Parathyroid adenoma (tissue), 2 donors: ENCODE measurements around the gene KCNAB3.

Experiments used
- H2AFZ ChIP-seq: fragments of 300-600 bp; sonication (generic); one replicate; pipeline ENCODE4 v1.7.0; 2017; ENCODE audit warnings: antibody characterized with exemption, mild to moderate bottlenecking
- H3K27ac ChIP-seq: fragments of 300-600 bp; sonication (generic); one replicate; pipeline ENCODE4 v1.7.0; 2017
- H3K27me3 ChIP-seq: fragments of 300-600 bp; sonication (generic); one replicate; pipeline ENCODE4 v1.7.0; 2017; ENCODE audit warnings: low read length; ENCODE audit not compliant: control insufficient read depth, insufficient read depth
- H3K36me3 ChIP-seq: fragments of 300-600 bp; sonication (generic); one replicate; pipeline ENCODE4 v1.7.0; 2017; ENCODE audit warnings: low read length; ENCODE audit not compliant: control insufficient read depth, insufficient read depth
- H3K4me1 ChIP-seq: fragments of 300-600 bp; sonication (generic); one replicate; pipeline ENCODE4 v1.7.0; 2017; ENCODE audit warnings: control low read depth
- H3K4me2 ChIP-seq: fragments of 300-600 bp; sonication (generic); one replicate; pipeline ENCODE4 v1.7.0; 2017; ENCODE audit warnings: low read length
- H3K4me3 ChIP-seq: fragments of 300-600 bp; sonication (generic); one replicate; pipeline ENCODE4 v1.7.0; 2017; ENCODE audit warnings: low read depth, low read length
- H3K79me2 ChIP-seq: fragments of 300-600 bp; sonication (generic); one replicate; pipeline ENCODE4 v1.7.0; 2017; ENCODE audit warnings: control low read depth
- H3K9ac ChIP-seq: fragments of 300-600 bp; sonication (generic); one replicate; pipeline ENCODE4 v1.7.0; 2017; ENCODE audit warnings: mild to moderate bottlenecking
- H3K9me3 ChIP-seq: fragments of 300-600 bp; sonication (generic); one replicate; pipeline ENCODE4 v1.7.0; 2017; ENCODE audit warnings: low read length; ENCODE audit not compliant: control insufficient read depth
- TF ChIP-seq, protein P1 (sequence below): fragments of 300-600 bp; sonication (generic); IDR thresholded peaks from one replicate; pipeline ENCODE4 v1.7.0; 2017; ENCODE audit warnings: antibody characterized with exemption, mild to moderate bottlenecking
- donor health status: primary hyperparathyroidism.

The KCNAB3 gene

DNA sequence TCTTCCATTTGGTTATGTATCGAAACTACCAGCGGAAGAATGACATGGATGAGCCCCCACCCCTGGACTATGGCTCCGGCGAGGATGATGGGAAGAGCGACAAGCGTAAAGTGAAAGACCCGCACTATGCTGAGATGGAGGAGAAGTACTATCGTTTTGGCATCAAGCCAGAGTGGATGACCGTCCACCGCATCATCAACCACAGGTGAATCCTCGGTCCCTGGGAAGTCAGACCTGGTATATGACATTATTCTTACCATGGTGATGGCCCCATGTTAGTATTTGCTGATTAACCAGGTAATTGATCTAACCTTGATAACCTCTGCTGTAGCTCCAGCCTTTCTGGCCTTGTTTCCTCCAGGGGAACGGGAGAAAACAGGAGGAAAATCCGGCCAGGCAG, 32.6 kb downstream of the KCNAB3 start:
- TF ChIP-seq, protein P1, sequence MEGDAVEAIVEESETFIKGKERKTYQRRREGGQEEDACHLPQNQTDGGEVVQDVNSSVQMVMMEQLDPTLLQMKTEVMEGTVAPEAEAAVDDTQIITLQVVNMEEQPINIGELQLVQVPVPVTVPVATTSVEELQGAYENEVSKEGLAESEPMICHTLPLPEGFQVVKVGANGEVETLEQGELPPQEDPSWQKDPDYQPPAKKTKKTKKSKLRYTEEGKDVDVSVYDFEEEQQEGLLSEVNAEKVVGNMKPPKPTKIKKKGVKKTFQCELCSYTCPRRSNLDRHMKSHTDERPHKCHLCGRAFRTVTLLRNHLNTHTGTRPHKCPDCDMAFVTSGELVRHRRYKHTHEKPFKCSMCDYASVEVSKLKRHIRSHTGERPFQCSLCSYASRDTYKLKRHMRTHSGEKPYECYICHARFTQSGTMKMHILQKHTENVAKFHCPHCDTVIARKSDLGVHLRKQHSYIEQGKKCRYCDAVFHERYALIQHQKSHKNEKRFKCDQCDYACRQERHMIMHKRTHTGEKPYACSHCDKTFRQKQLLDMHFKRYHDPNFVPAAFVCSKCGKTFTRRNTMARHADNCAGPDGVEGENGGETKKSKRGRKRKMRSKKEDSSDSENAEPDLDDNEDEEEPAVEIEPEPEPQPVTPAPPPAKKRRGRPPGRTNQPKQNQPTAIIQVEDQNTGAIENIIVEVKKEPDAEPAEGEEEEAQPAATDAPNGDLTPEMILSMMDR, result no peak
- Histone ChIP-seq H3K27ac (peak overlapping the region; percentile 37), H3K27me3 (no peaks in the 10 kb centered on the region), H3K79me2 (peaks cover 10% of the 10 kb centered on the region), H3K4me1 (peaks cover 13% of the 10 kb centered on the region), H2AFZ (no peak overlapping the region), H3K9ac (no peak overlapping the region), H3K4me2 (no peak overlapping the region), H3K4me3 (no peak overlapping the region), H3K36me3 (no peaks in the 10 kb centered on the region), H3K9me3 (no peaks in the 10 kb centered on the region)

DNA sequence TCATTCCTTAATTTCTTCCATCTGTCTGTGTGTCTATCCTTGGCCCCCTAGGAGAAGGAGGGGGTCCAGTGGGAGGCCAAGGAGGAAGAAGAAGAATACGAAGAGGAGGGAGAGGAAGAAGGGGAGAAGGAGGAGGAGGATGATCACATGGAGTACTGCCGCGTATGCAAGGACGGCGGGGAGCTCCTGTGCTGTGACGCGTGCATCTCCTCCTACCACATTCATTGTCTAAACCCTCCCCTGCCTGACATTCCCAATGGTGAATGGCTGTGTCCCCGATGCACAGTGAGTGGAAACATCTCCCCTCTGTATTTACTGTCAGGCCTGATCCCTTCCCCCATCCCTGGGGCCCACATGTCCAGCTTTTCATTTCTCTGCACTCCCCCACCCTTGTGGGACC, 34.8 kb downstream of the KCNAB3 start:
- Histone ChIP-seq H2AFZ (no peak overlapping the region), H3K36me3 (no peaks in the 10 kb centered on the region), H3K79me2 (peaks cover 15% of the 10 kb centered on the region), H3K9ac (no peak overlapping the region), H3K27me3 (no peaks in the 10 kb centered on the region), H3K4me1 (peaks cover 15% of the 10 kb centered on the region), H3K27ac (no peak overlapping the region), H3K9me3 (no peaks in the 10 kb centered on the region), H3K4me3 (no peak overlapping the region), H3K4me2 (no peak overlapping the region)
- TF ChIP-seq, protein P1, result no peak

DNA sequence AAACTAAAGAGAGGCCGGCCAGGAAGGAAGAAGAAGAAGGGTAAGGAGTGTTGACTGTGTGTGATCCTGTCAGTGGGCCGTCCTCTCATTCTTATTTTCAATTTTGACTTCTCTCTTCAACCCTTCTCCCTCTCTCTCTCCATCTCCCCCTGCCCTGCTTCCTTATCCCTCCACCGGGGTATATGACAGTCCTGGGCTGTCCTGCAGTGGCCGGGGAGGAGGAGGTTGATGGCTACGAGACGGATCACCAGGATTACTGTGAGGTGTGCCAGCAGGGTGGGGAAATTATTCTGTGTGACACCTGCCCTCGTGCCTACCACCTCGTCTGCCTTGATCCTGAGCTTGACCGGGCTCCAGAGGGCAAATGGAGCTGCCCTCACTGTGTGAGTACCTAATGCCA, 35.4 kb downstream of the KCNAB3 start:
- Histone ChIP-seq H3K36me3 (no peaks in the 10 kb centered on the region), H3K9ac (no peak overlapping the region)
- TF ChIP-seq, protein P1, result no peak

DNA sequence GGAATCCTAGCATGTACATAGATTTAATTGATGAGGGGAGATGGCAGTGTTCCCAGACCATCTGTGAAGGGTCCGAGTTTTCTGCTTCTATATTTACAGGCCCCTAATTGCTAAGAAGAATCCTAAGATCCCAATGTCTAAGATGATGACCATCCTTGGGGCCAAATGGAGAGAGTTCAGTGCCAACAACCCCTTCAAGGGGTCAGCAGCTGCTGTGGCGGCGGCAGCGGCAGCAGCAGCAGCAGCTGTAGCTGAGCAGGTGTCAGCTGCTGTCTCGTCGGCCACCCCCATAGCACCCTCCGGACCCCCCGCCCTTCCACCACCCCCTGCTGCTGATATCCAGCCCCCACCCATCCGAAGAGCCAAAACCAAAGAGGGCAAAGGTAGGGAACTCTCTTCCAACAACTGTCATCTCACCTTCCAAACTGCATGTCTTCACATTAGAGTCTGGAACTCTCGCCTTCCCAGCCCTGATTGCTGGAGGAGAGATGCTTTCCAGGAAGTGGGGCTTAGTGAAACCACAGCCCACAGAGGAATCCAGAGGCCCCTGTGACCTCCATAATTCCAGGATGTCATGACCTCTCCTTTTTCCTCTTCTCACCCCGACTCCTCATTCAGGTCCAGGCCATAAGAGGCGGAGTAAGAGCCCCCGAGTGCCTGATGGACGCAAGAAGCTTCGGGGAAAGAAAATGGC, 36.3 kb downstream of the KCNAB3 start:
- TF ChIP-seq, protein P1, result no peak
- Histone ChIP-seq H3K9me3 (no peaks in the 10 kb centered on the region), H3K27ac (no peak overlapping the region), H3K4me3 (no peak overlapping the region), H3K9ac (no peak overlapping the region), H3K27me3 (no peaks in the 10 kb centered on the region), H3K36me3 (no peaks in the 10 kb centered on the region), H3K4me1 (peaks cover 30% of the 10 kb centered on the region), H3K4me2 (no peak overlapping the region), H2AFZ (no peak overlapping the region), H3K79me2 (peaks cover 13% of the 10 kb centered on the region)

More for the DNA sequence above, 35.4 kb downstream of the KCNAB3 start:
- H3K79me2 ChIP-seq, result peaks cover 15% of the 10 kb centered on the region
- peaks cover 21% of the 10 kb centered on the region for H3K4me1 ChIP-seq
- H3K27me3 ChIP-seq, result no peaks in the 10 kb centered on the region
- H2AFZ ChIP-seq, result no peak overlapping the region
- H3K27ac ChIP-seq, result no peak overlapping the region
- H3K9me3 ChIP-seq, result no peaks in the 10 kb centered on the region
- no peak overlapping the region for H3K4me3 ChIP-seq
- no peak overlapping the region for H3K4me2 ChIP-seq
